Keratinocyte (primary cell): ENCODE measurements around the gene CCDC87. TPM values are rescaled to one million over a fixed set of nuclear protein-coding genes. Genes with fewer than 3 reads are reported as not detected.
A peak's percentile ranks its signal among the peaks of the same experiment; 100 is the strongest.
"Not testable (repeated sequence)": the region's sequence is repeated elsewhere in the genome, so short reads cannot be mapped to it uniquely, and the experiment has no call there.

Experiments
- DNase-seq: peaks from one replicate; pipeline ENCODE4 v3.0.0-alpha.2; 2011; ENCODE audit warnings: low read depth, missing footprints, low spot score
- FAIRE-seq: peaks from 2 replicates; lab custom pipeline; 2011; peaks lifted over from hg19 to GRCh38; lab: Jason Lieb, UNC
- H2AFZ ChIP-seq: 2 replicates; pipeline ENCODE4 v1.6.0; 2012; ENCODE audit warnings: low read length, control low read depth, inconsistent platforms; ENCODE audit not compliant: control insufficient read depth
- H3K27ac ChIP-seq: 2 replicates; pipeline ENCODE4 v1.5.1; 2011; ENCODE audit warnings: low read length; ENCODE audit not compliant: control insufficient read depth, insufficient read depth
- H3K27me3 ChIP-seq: 3 replicates; pipeline ENCODE4 v1.6.0; 2011; ENCODE audit warnings: low read length; ENCODE audit not compliant: control insufficient read depth, insufficient read depth; ENCODE audit errors: extremely low read depth
- H3K36me3 ChIP-seq, 2 experiments: 2 replicates in 1 of 2; 3 replicates in 1 of 2; pipeline ENCODE4 v1.5.1; 2011; ENCODE audit warnings: low read length in 2 of 2, mild to moderate bottlenecking in 1 of 2; ENCODE audit not compliant: control insufficient read depth in 2 of 2, insufficient read depth in 2 of 2; ENCODE audit errors: extremely low read depth in 1 of 2
- H3K4me1 ChIP-seq: 3 replicates; pipeline ENCODE4 v1.5.1; 2011; ENCODE audit warnings: low read length; ENCODE audit not compliant: control insufficient read depth, insufficient read depth; ENCODE audit errors: extremely low read depth
- H3K4me2 ChIP-seq: 3 replicates; pipeline ENCODE4 v1.6.0; 2011; ENCODE audit warnings: low read depth, low read length; ENCODE audit not compliant: control insufficient read depth, insufficient read depth; ENCODE audit errors: extremely low read depth
- H3K4me3 ChIP-seq, 3 experiments: fragments of 200-600 bp in 1 of 3; sonication (generic) in 1 of 3; 2 replicates in 2 of 3; 3 replicates in 1 of 3; pipeline ENCODE4 v1.5.1; 2011 to 2016; ENCODE audit warnings: low read length in 3 of 3, mild to moderate bottlenecking in 3 of 3, control low read depth in 2 of 3, inconsistent platforms in 1 of 3, low read depth in 1 of 3, mixed read lengths in 1 of 3, mixed run types in 1 of 3, moderate library complexity in 1 of 3; ENCODE audit not compliant: control insufficient read depth in 2 of 3, insufficient read depth in 2 of 3; ENCODE audit errors: extremely low read depth in 1 of 3
- H3K79me2 ChIP-seq: 2 replicates; pipeline ENCODE4 v1.6.0; 2012; ENCODE audit warnings: low read length; ENCODE audit not compliant: control insufficient read depth, insufficient read depth
- H3K9ac ChIP-seq: 3 replicates; pipeline ENCODE4 v1.6.0; 2011; ENCODE audit warnings: low read length; ENCODE audit not compliant: control insufficient read depth, insufficient read depth; ENCODE audit errors: extremely low read depth
- H3K9me1 ChIP-seq: 3 replicates; pipeline ENCODE4 v1.6.0; 2011; ENCODE audit warnings: low read length; ENCODE audit not compliant: control insufficient read depth, insufficient read depth; ENCODE audit errors: extremely low read depth
- H3K9me3 ChIP-seq: 2 replicates; pipeline ENCODE4 v1.5.1; 2012; ENCODE audit warnings: low read depth, low read length; ENCODE audit not compliant: control insufficient read depth
- H4K20me1 ChIP-seq: 3 replicates; pipeline ENCODE4 v1.6.0; 2011; ENCODE audit warnings: low read length; ENCODE audit not compliant: control insufficient read depth, insufficient read depth; ENCODE audit errors: extremely low read depth
- CTCF ChIP-seq, 3 experiments: IDR thresholded peaks in 1 of 3; conservative IDR thresholded peaks in 1 of 3; optimal IDR thresholded peaks in 1 of 3; 2 replicates in 2 of 3; 3 replicates in 1 of 3; pipeline versions ENCODE3 to v1.5.1; 2011; ENCODE audit warnings: low read length in 3 of 3, mild to moderate bottlenecking in 3 of 3, moderate library complexity in 2 of 3, control low read depth in 1 of 3, inconsistent platforms in 1 of 3; ENCODE audit not compliant: insufficient read depth in 2 of 3; ENCODE audit errors: extremely low read depth in 1 of 3
- EZH2 ChIP-seq: IDR thresholded peaks from one replicate; pipeline ENCODE4 v1.6.1; 2012; ENCODE audit warnings: inconsistent platforms, mild to moderate bottlenecking, low read length, moderate library complexity
- dilution Hi-C: fragments of 300-500 bp; cut with MboI; formaldehyde crosslinking; loops from one replicate; pipeline ENCODE4 v1.7.0; 2020; ENCODE audit warnings: low sequenced_read_pairs; ENCODE audit not compliant: extremely low pct_ligation_motif_present
- polyA minus RNA-seq, 3 experiments: library from RNA; depleted of rRNA, polyadenylated mRNA; stranded (reverse); fragments of >200 nt; gene quantifications; 1 replicate in 1 of 3; 2 replicates in 1 of 3; 3 replicates in 1 of 3; pipeline ENCODE4 v1.2.3, GENCODE V29; 2011
- polyA plus RNA-seq, 5 experiments: library from polyadenylated mRNA; depleted of rRNA in 3 of 5; stranded (reverse) in 3 of 5; stranded (forward) in 1 of 5; unstranded in 1 of 5; fragments of >200 nt; gene quantifications; 1 replicate in 1 of 5; 2 replicates in 3 of 5; 3 replicates in 1 of 5; pipeline versions ENCODE4 v1.2.1 to v1.2.3, GENCODE V29; 2011 to 2012; ENCODE audit warnings: missing spikeins in 2 of 5, low read depth in 1 of 5, low replicate concordance in 1 of 5

CCDC87 gene
- polyA plus RNA-seq (0.04 to 0.09 TPM (median 0.07 TPM) in 3 replicates), polyA minus RNA-seq (0.10 to 0.13 TPM (median 0.10 TPM) in 3 replicates)
- polyA plus RNA-seq (2011; ENCODE audit: low read depth) = not detected
- polyA plus RNA-seq (2011; cell fraction: cytosol; rRNA removed) = 0.02 and 0.05 TPM in 2 replicates
- 0.12 and 0.15 TPM in 2 replicates for polyA plus RNA-seq (2011; cell fraction: nucleus; rRNA removed)
- polyA plus RNA-seq (2012; ENCODE audit: low replicate concordance) = 0.07 and 0.11 TPM in 2 replicates
- not detected for polyA minus RNA-seq (2011; cell fraction: cytosol; rRNA and poly(A)+ RNA removed)
- not detected in 2 replicates for polyA minus RNA-seq (2011; cell fraction: nucleus; rRNA and poly(A)+ RNA removed)

- FAIRE-seq = no peak
These were observed at the start of gene CCDC87, which contains the start of gene CCS for GRCh38 chr11:66592457-66593302. CCDC87 (minus strand) TSS chr11:66593063; CDS start chr11:66593015, 48 bp downstream. CCS (plus strand) TSS chr11:66593185; CDS start chr11:66593262, 77 bp downstream.

GRCh38 chr11:66641834-66642233 lies 49.0 kb upstream of the CCDC87 start:
- Histone ChIP-seq H4K20me1 (peaks cover 59% of the 10 kb centered on the region), H3K36me3 (peaks cover 31 to 63% of the 10 kb centered on the region in 2 experiments), H3K4me2 (peak overlapping the region; percentile 93), H3K4me3 (peak overlapping the region; percentile 19 to 24 (median 21)), H3K27ac (no peak overlapping the region), H3K79me2 (peaks cover 97% of the 10 kb centered on the region), H2AFZ (no peak overlapping the region), H3K9me3 (no peaks in the 10 kb centered on the region), H3K27me3 (no peaks in the 10 kb centered on the region), H3K9ac (no peak overlapping the region), H3K4me1 (peaks cover 43% of the 10 kb centered on the region), H3K9me1 (peaks cover 6% of the 10 kb centered on the region)
- dilution Hi-C loops = no loop called here
- TF ChIP-seq CTCF (optimal IDR thresholded peaks at IDR 0.05 in 1 of 3, IDR thresholded peaks at IDR 0.05 in 1 of 3, conservative IDR thresholded peaks at IDR 0.05 in 1 of 3; ENCODE audit: extremely low read depth in 1 of 3, insufficient read depth in 2 of 3, low read length in 3 of 3) (no peak), EZH2 (no peak)
- FAIRE-seq (no peak), DNase-seq (no peak)

More at GRCh38 chr11:66592457-66593302, at the start of gene CCDC87, which contains the start of gene CCS:
- Histone ChIP-seq H3K9ac (peak within 1 kb of the TSS; percentile 82), H3K4me2 (peak within 1 kb of the TSS; percentile 99), H3K27me3 (no peaks in the 10 kb centered on the region), H3K9me3 (no peaks in the 10 kb centered on the region), H3K4me3 (peak within 1 kb of the TSS; percentile 70 to 81 (median 76)), H3K27ac (peak within 1 kb of the TSS; percentile 63), H3K9me1 (no peaks in the 10 kb centered on the region), H3K4me1 (peaks cover 11% of the 10 kb centered on the region), H2AFZ (peak within 1 kb of the TSS; percentile 98), H4K20me1 (no peaks in the 10 kb centered on the region), H3K36me3 (no peaks in the 10 kb centered on the region), H3K79me2 (peaks cover 6% of the 10 kb centered on the region)
- no peak for DNase-seq
- dilution Hi-C loops = no loop called here
- TF ChIP-seq EZH2 (no peak), CTCF (optimal IDR thresholded peaks at IDR 0.05 in 1 of 3, IDR thresholded peaks at IDR 0.05 in 1 of 3, conservative IDR thresholded peaks at IDR 0.05 in 1 of 3; ENCODE audit: extremely low read depth in 1 of 3, insufficient read depth in 2 of 3, low read length in 3 of 3) (peak; percentile 60 to 85 (median 61))

GRCh38 chr11:66639814-66640340 lies 47.0 kb upstream of the CCDC87 start:
- H3K27ac ChIP-seq, H2AFZ ChIP-seq, H3K27me3 ChIP-seq, H3K9me3 ChIP-seq, FAIRE-seq, H3K9me1 ChIP-seq, DNase-seq, dilution Hi-C loops: not testable (repeated sequence)
- H3K79me2 ChIP-seq = peaks cover 94% of the 10 kb centered on the region
- peak overlapping the region; percentile 12 for H3K9ac ChIP-seq
- H3K4me3 ChIP-seq = peak overlapping the region; percentile 63 to 88 (median 70)
- H3K36me3 ChIP-seq = peaks cover 19 to 45% of the 10 kb centered on the region in 2 experiments
- peaks cover 50% of the 10 kb centered on the region for H3K4me1 ChIP-seq
- H4K20me1 ChIP-seq = peaks cover 46% of the 10 kb centered on the region
- H3K4me2 ChIP-seq = peak overlapping the region; percentile 93
